ENCODE results near the gene ZNF552.
"Not testable (repeated sequence)": the region's sequence is repeated elsewhere in the genome, so short reads cannot be mapped to it uniquely, and the experiment has no call there.

- TF ChIP-seq CTCF (IDR thresholded peaks at IDR 0.05; ENCODE audit: low read depth, low read length); EZH2phosphoT487 (IDR thresholded peaks at IDR 0.05; ENCODE audit: low read depth): not testable (repeated sequence)
Measured at GRCh38 chr19:57854117-57854516, 39.4 kb upstream of the ZNF552 start.
